ENCODE data around the gene RFX8. TPM values are rescaled to one million over a fixed set of nuclear protein-coding genes. Genes with fewer than 3 reads are reported as not detected.
A peak's percentile ranks its signal among the peaks of the same experiment; 100 is the strongest.

RFX8 gene
- total and polyA plus RNA-seq, 5 experiments from 2014 or later = not detected

DNA sequence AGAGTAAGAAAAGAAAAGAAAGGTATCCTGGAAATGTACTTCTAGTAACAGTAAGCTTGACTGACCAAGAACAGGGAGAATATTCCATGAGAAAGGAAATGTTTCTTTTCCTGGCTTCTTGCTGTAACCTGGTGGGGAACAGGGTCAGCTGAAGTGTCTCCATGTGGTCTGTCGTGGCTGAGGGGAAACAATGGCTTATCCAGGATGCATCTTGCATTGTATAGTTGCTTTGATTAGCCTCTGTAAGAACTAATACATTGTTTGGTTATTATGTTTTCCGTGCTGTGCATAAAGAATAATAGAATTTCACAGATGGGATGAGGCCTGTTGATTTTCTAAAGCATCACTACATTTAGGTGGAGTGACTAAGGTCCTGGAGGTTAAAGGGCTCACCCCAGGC lies 92.5 kb downstream of the RFX8 start:
- POLR2A ChIA-PET = no interaction called here
- Mint-ChIP-seq H3K9me3 (no peaks in the 10 kb centered on the region), H3K27me3 (peaks cover 11 to 44% (median 31%) of the 10 kb centered on the region in 5 donors), H3K4me1 (peaks cover 4 to 8% (median 7%) of the 10 kb centered on the region in 4 donors), H3K4me3 (no peak overlapping the region), H3K27ac (no peak overlapping the region), H3K36me3 (peaks cover 0 to 3% (median 0%) of the 10 kb centered on the region in 3 donors)
- DNase-seq (no peak), ATAC-seq (no peak)

DNA sequence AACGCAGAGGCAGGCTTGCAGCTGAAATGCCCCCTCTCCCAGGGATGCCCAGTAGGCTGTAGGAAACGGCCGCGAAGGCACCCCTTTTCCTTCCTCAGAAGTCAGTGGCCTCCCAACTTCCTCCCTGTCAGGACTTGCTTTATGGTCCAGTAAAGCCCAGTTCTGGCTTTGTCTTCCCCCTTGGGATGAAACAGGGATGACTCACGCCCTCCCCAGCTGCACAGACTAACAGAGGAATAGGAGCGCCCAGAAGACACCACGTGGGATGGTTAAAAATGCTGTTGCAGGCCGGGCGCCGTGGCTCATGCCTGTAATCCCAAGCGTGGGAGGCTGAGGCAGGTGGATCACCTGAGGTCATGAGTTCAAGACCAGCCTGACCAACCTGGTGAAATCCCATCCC lies 94.5 kb downstream of the RFX8 start:
- POLR2A ChIA-PET = no interaction called here
- Mint-ChIP-seq H3K4me1 (no peaks in the 10 kb centered on the region), H3K4me3 (no peak overlapping the region), H3K27me3 (peaks cover 4 to 28% (median 19%) of the 10 kb centered on the region in 5 donors), H3K9me3 (no peaks in the 10 kb centered on the region), H3K27ac (no peak overlapping the region), H3K36me3 (peaks cover 0 to under 1% (median 0%) of the 10 kb centered on the region in 3 donors)
- no peak for DNase-seq
- ATAC-seq = no peak

DNA sequence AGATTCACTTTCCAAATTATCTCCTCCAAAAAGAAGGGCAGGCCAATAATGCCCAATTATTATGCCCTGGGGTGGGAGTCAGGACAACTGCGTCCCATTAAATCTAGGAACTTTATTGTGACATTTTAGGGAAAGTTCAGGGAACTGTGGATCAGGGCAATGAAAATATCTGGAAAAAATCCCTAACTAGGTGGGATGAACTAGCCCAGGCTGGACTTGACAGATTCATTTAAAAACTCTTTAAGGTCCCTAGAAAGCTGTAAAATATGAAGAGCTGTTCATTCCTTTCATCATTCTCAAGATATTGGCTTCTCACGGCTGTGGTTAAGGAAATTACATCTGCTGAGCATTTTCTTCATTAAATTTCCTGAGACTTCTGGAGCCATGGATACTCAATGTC lies 95.8 kb downstream of the RFX8 start:
- DNase-seq (no peak), ATAC-seq (no peak)
- no peaks in the 10 kb centered on the region for H3K9me3 Mint-ChIP-seq
- no peak overlapping the region for H3K4me3 Mint-ChIP-seq
- H3K27ac Mint-ChIP-seq = no peak overlapping the region
- peaks cover 3 to 9% (median 6%) of the 10 kb centered on the region in 4 donors for H3K4me1 Mint-ChIP-seq
- no peaks in the 10 kb centered on the region for H3K36me3 Mint-ChIP-seq
- POLR2A ChIA-PET = no interaction called here
- H3K27me3 Mint-ChIP-seq = peaks cover 0 to 15% (median 11%) of the 10 kb centered on the region in 5 donors

DNA sequence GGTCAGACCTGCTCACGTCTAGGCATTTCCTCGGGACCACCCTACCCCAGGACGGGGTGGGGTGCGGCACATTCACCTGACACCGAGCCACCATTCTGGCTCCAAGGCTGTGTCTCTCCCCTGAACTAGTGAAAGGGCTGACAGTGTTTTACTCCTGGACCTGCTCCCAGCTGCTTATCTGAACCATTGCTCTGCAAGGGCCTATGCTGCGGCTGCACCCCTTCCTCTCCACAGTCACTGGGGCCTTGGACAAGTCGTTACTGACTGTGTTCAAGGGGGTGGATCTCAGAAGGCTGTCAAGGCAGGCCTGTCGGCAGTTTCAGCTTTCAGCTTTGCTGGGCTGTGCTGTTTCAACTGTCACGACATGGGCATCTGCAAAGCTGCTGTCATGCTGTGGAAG lies 99.3 kb downstream of the RFX8 start:
- Mint-ChIP-seq H3K4me3 (no peak overlapping the region), H3K36me3 (peaks cover 0 to 6% (median 0%) of the 10 kb centered on the region in 3 donors), H3K9me3 (peaks cover 0 to 13% (median 4%) of the 10 kb centered on the region in 9 donors), H3K27ac (peak overlapping the region in 1 of 10 donors; percentile 11), H3K27me3 (no peaks in the 10 kb centered on the region), H3K4me1 (peaks cover 3 to 9% (median 6%) of the 10 kb centered on the region in 4 donors)
- DNase-seq (no peak), ATAC-seq (no peak)
- POLR2A ChIA-PET = no interaction called here

DNA sequence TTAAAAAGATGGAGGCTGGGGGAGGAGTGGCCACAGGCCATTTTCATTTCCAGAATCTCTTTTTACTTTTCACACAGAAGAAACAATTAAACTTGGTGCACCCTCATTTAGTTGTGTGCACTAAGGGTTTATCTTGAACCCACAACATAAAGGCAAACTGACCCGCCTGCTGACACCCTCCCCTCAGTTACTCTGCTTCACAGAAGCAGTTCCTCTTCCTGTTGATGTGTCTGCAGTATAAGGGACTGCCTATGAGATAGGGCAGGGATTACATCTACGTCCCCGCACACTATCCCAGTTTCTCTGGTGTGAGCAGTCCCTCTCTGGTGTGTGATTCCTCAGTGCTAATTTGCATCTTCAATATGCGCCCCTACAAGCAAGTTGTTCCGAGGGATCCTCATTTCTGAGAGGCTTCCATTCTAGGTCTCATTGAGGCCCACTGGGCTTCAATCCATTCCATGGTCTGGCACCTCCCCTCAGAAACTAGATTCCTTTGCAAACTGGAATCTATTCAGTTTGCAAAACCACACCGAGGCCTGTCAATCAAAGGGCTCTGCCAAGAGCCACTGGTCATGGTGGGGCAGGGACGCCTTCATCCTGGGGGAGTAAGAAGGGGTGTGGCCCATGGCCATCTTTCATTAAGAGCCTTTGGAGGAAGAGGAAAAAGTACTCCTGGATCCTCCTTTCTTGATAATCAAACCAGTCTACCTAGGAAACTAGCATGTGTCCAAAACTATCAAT lies 99.9 kb downstream of the RFX8 start:
- POLR2A ChIA-PET = no interaction called here
- Mint-ChIP-seq H3K4me1 (peaks cover 3 to 9% (median 6%) of the 10 kb centered on the region in 4 donors), H3K27ac (peak overlapping the region in 3 of 10 donors; percentile 13 to 27 (median 24)), H3K4me3 (no peak overlapping the region), H3K27me3 (no peaks in the 10 kb centered on the region), H3K36me3 (peaks cover 0 to 6% (median 0%) of the 10 kb centered on the region in 3 donors), H3K9me3 (peaks cover 0 to 13% (median 4%) of the 10 kb centered on the region in 9 donors)
- DNase-seq (no peak), ATAC-seq (no peak)

DNA sequence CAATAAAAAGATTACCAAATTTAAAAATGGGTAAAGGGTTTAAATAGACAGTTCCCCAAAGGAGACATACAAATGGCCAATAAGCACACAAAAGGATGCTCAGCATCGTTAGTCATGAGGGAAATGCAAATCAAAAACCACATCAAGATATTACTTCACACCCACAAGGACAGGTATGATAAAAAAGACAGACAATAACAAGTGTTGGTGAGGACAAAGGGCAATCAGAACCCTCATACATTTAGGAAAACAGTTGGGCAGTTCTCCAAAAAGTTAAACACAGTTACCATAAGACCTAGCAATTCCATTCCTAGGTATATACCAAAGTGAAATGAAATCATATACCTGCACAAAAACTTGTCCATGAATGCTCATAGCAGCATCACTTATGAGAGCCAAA lies 102.1 kb downstream of the RFX8 start:
- Mint-ChIP-seq H3K4me1 (peaks cover 3 to 9% (median 6%) of the 10 kb centered on the region in 4 donors), H3K27ac (no peak overlapping the region), H3K27me3 (no peaks in the 10 kb centered on the region), H3K4me3 (no peak overlapping the region), H3K9me3 (peaks cover 0 to 13% (median 4%) of the 10 kb centered on the region in 9 donors), H3K36me3 (peaks cover 0 to 6% (median 0%) of the 10 kb centered on the region in 3 donors)
- ATAC-seq (no peak), DNase-seq (no peak)
- POLR2A ChIA-PET = no interaction called here

DNA sequence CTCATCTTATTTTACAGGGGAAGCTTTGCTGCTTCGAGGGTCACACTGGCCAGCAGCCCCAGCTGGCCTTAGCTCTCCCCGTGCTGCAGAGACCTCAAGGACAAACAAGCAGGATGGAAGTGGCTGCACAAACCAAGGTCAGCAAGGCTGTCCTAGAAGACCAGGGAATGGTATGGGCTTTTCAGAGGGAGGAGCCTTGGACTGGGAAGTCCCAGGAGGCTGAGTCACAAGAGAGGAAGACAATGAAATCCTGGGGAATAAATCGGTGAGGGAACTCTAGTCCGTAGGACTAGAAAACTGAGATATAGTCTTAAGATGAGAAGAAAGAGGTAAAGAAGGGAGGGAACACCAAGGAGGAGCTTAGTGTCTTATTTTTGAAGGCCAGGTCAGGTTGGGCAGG lies 103.3 kb downstream of the RFX8 start:
- ATAC-seq (no peak), DNase-seq (no peak)
- no peak overlapping the region for H3K27ac Mint-ChIP-seq
- H3K4me3 Mint-ChIP-seq = no peak overlapping the region
- H3K4me1 Mint-ChIP-seq = peaks cover 3 to 9% (median 6%) of the 10 kb centered on the region in 4 donors
- POLR2A ChIA-PET = no interaction called here
- H3K27me3 Mint-ChIP-seq = no peaks in the 10 kb centered on the region
- H3K36me3 Mint-ChIP-seq = peaks cover 0 to 6% (median 0%) of the 10 kb centered on the region in 3 donors
- peaks cover 0 to 13% (median 4%) of the 10 kb centered on the region in 9 donors for H3K9me3 Mint-ChIP-seq

DNA sequence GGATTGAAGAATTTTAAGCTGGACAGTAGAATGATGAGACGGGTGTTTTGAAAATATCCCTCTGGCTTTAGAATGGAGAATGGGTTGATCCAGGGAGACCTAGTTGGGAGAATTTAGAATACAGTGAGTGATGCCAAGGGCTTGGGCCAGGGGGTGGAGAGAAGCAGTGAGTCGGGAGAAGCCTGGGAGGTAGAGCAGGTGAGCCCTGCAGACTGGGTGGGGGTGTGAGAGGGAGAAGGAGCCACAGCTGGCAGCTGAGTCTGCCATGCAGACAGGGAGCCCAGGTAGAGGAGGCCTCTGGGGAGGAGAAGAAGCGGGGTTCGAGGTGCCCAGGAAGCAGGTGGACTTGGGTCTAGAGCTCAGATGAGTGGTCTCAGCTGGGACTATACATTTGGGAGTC lies 105.8 kb downstream of the RFX8 start:
- POLR2A ChIA-PET = no interaction called here
- no peak for DNase-seq
- H3K9me3 Mint-ChIP-seq = peaks cover 0 to 13% (median 4%) of the 10 kb centered on the region in 9 donors
- H3K4me3 Mint-ChIP-seq = no peak overlapping the region
- H3K36me3 Mint-ChIP-seq = peaks cover 0 to 6% (median 0%) of the 10 kb centered on the region in 3 donors
- H3K27me3 Mint-ChIP-seq = no peaks in the 10 kb centered on the region
- H3K4me1 Mint-ChIP-seq = no peaks in the 10 kb centered on the region
- H3K27ac Mint-ChIP-seq = no peak overlapping the region
- no peak for ATAC-seq

DNA sequence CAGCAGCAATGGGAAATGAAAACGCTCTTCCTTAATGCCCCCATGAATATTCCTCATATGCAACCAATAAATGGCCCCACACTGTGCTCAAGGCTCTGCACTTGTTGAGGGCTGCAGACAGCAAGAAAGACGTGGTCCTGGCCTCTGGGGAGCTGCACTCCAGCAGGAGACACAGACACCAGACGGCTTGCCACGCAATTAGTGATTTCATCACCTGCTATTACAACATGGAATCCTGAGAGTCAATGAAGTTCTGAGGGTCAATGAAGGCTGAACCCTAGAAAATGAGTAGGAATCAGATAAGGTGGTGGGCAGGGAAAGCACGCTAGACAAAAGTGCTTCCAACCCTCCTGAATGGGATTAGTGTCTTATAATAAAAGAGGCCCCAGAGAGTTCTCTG lies 106.5 kb downstream of the RFX8 start:
- Mint-ChIP-seq H3K4me1 (no peaks in the 10 kb centered on the region), H3K27me3 (no peaks in the 10 kb centered on the region), H3K9me3 (peaks cover 0 to 11% (median 2%) of the 10 kb centered on the region in 9 donors), H3K36me3 (peaks cover 0 to 6% (median 0%) of the 10 kb centered on the region in 3 donors), H3K4me3 (no peak overlapping the region), H3K27ac (no peak overlapping the region)
- ATAC-seq (no peak), DNase-seq (no peak)
- POLR2A ChIA-PET = no interaction called here

DNA sequence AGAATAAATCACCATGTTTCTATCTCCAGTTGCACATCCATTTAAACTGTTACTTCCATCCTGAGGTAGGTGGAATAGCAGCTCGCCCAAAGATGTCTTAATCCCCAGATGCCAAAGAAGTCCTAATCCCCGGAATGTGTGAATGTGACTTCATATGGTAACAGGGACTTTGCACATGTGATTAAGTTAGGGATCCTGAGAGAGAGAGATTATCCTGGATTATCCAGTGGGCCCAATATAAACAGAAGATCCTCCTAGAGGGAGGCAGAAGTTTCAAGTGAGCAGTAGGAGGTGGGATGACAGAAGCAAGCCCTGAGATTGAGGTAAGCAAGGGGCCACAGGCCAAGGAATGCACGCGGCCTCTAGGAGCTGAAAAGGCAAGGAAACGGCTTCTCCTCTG lies 107.4 kb downstream of the RFX8 start:
- POLR2A ChIA-PET = no interaction called here
- H3K4me1 Mint-ChIP-seq = peaks cover 0 to 3% (median 1%) of the 10 kb centered on the region in 4 donors
- DNase-seq (no peak), ATAC-seq (no peak)
- peaks cover 0 to 3% (median 0%) of the 10 kb centered on the region in 9 donors for H3K9me3 Mint-ChIP-seq
- H3K27me3 Mint-ChIP-seq = no peaks in the 10 kb centered on the region
- no peak overlapping the region for H3K4me3 Mint-ChIP-seq
- peaks cover 0 to 3% (median 0%) of the 10 kb centered on the region in 3 donors for H3K36me3 Mint-ChIP-seq
- H3K27ac Mint-ChIP-seq = no peak overlapping the region

DNA sequence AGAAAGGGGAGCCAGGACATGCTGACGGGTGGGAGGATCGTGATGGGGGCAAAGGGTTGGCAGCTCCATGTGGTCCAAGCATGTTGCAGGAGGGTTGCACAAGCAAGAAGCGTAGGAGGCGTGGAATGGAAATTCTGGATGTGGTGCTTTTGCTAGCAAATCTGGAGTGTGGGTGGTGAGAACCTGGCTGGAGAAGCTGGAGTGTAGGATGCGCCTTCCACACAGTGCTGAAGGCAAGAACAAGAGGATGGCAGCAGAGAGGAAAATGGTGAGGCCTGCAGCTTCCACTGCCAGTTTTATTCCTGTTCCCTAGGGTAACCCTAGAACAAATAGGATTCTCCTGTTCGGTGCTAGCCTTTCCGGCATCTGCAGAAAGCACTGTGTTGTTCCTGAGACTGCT lies 110.0 kb downstream of the RFX8 start:
- H3K9me3 Mint-ChIP-seq = no peaks in the 10 kb centered on the region
- ATAC-seq = no peak
- H3K27me3 Mint-ChIP-seq = no peaks in the 10 kb centered on the region
- peaks cover 6 to 28% (median 19%) of the 10 kb centered on the region in 4 donors for H3K4me1 Mint-ChIP-seq
- no peak overlapping the region for H3K27ac Mint-ChIP-seq
- POLR2A ChIA-PET = no interaction called here
- H3K36me3 Mint-ChIP-seq = no peaks in the 10 kb centered on the region
- DNase-seq = no peak
- no peak overlapping the region for H3K4me3 Mint-ChIP-seq

DNA sequence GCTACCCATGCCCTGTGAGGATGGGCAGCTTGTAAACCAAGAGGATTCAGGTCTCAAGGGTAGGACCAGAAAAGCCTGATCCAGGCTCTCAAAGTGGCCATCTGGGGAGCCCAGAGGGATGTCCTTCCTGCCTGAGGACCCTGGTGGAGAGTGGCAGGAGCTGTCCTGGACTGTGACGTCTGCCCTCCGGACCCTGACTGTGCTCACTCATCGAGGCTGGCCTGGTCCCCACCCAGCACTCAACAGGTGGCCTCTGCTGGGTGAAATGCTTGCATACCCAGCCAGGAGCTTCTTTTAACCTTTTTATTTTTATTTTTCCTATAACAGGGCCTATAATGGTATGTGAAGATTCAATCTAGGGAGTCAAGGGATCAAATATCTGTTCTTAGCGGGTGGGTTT lies 112.1 kb downstream of the RFX8 start:
- no peaks in the 10 kb centered on the region for H3K36me3 Mint-ChIP-seq
- H3K9me3 Mint-ChIP-seq = no peaks in the 10 kb centered on the region
- H3K4me1 Mint-ChIP-seq = peaks cover 6 to 28% (median 19%) of the 10 kb centered on the region in 4 donors
- peak overlapping the region in 3 of 10 donors; percentile 57 to 65 (median 60) for H3K27ac Mint-ChIP-seq
- DNase-seq (no peak), ATAC-seq (no peak)
- H3K27me3 Mint-ChIP-seq = no peaks in the 10 kb centered on the region
- no peak overlapping the region for H3K4me3 Mint-ChIP-seq
- POLR2A ChIA-PET = no interaction called here

DNA sequence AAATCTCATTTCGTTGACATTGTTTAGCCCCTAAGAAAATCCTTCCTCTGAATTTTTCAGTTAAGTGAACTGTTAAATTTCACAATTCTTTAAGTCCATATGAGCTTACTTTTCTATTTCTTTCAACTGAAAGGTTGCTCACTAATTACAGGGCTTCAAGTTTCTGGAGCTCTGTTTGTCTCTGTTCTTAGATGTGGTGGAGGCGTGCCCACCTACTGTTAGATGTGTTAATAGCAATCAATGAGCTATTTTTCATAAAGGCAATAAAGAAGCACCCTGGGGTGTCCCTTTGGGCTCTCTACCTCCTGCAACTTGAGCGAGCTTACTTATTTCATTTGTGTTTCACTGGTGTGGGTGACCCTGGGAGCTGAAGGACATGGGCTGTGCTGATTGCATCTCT lies 112.6 kb downstream of the RFX8 start:
- Mint-ChIP-seq H3K36me3 (no peaks in the 10 kb centered on the region), H3K4me3 (peak overlapping the region in 1 of 10 donors; percentile 22), H3K27me3 (no peaks in the 10 kb centered on the region), H3K27ac (peak overlapping the region in 5 of 10 donors; percentile 8 to 68 (median 57)), H3K9me3 (no peaks in the 10 kb centered on the region), H3K4me1 (peaks cover 6 to 28% (median 19%) of the 10 kb centered on the region in 4 donors)
- ATAC-seq = no peak
- no peak for DNase-seq
- POLR2A ChIA-PET = interaction anchor here (1.6 kb wide), 1 partner anchor 20 kb away, joined by 4 read pairs; no protein-coding TSS in a partner anchor
